Suprapubic skin (tissue), 4 donors: ENCODE data around the gene CDKN3.

Experiments used
- CTCF ChIP-seq, 2 donors: fragments of 200-600 bp in 1 of 2; fragments of 450-650 bp in 1 of 2; sonication (generic) in 1 of 2; IDR thresholded peaks; one replicate each; pipeline ENCODE4 v1.5.1; 2016 to 2019; ENCODE audit warnings: antibody characterized with exemption in 2 of 2, mild to moderate bottlenecking in 1 of 2, moderate library complexity in 1 of 2
- EP300 ChIP-seq: sonication (generic); formaldehyde crosslinking; IDR thresholded peaks from one replicate; pipeline ENCODE4 v1.6.1; 2017; ENCODE audit warnings: antibody characterized with exemption
- POLR2A ChIP-seq, 2 donors: fragments of 450-650 bp; IDR thresholded peaks; one replicate each; pipeline ENCODE4 v1.6.1; 2017; ENCODE audit warnings: antibody characterized with exemption in 2 of 2, mild to moderate bottlenecking in 2 of 2, moderate library complexity in 2 of 2
- POLR2AphosphoS5 ChIP-seq, 3 donors: sonication (generic); formaldehyde crosslinking; IDR thresholded peaks; one replicate each; pipeline ENCODE4 v1.6.1; 2017; ENCODE audit warnings: antibody characterized with exemption in 3 of 3

- TF ChIP-seq CTCF (IDR thresholded peaks at IDR 0.05) (no peak), EP300 (no peak), POLR2A (IDR thresholded peaks at IDR 0.05) (no peak), POLR2AphosphoS5 (IDR thresholded peaks at IDR 0.05) (no peak)
Measured at GRCh38 chr14:54440037-54440436, 43.2 kb downstream of the CDKN3 start.
